Measurements from ENCODE around the gene IL20RA.
A peak's percentile ranks its signal among the peaks of the same experiment; 100 is the strongest.
"Not testable (repeated sequence)": the region's sequence is repeated elsewhere in the genome, so short reads cannot be mapped to it uniquely, and the experiment has no call there.

Gene IL20RA

GRCh38 chr6:136969930-136970329 lies 74.8 kb downstream of the IL20RA start:
- no peak for DNase-seq (ENCODE audit: low read depth)

GRCh38 chr6:136969433-136969832 lies 75.3 kb downstream of the IL20RA start:
- no peak for DNase-seq (ENCODE audit: low read depth)

GRCh38 chr6:136968837-136969236 lies 75.9 kb downstream of the IL20RA start:
- no peak for DNase-seq (ENCODE audit: low read depth)

GRCh38 chr6:136967876-136968752 lies 76.7 kb downstream of the IL20RA start:
- DNase-seq (ENCODE audit: low read depth): peak; percentile 43

GRCh38 chr6:136964398-136964797 lies 80.4 kb downstream of the IL20RA start:
- no peak for DNase-seq (ENCODE audit: low read depth)

GRCh38 chr6:136963259-136963658 lies 81.5 kb downstream of the IL20RA start:
- DNase-seq (ENCODE audit: low read depth): no peak

GRCh38 chr6:136962661-136963060 lies 82.1 kb downstream of the IL20RA start:
- no peak for DNase-seq (ENCODE audit: low read depth)

GRCh38 chr6:136961848-136962247 lies 82.9 kb downstream of the IL20RA start:
- DNase-seq (ENCODE audit: low read depth): no peak

GRCh38 chr6:136960781-136961180 lies 84.0 kb downstream of the IL20RA start:
- DNase-seq (ENCODE audit: low read depth): no peak

- DNase-seq (ENCODE audit: low read depth): not testable (repeated sequence)
Observed at GRCh38 chr6:136959935-136960334, 84.8 kb downstream of the IL20RA start.

- no peak for DNase-seq (ENCODE audit: low read depth)
Observed at GRCh38 chr6:136959471-136959891, 85.3 kb downstream of the IL20RA start.

GRCh38 chr6:136958168-136958567 lies 86.6 kb downstream of the IL20RA start:
- no peak for DNase-seq (ENCODE audit: low read depth)

- DNase-seq (ENCODE audit: low read depth): no peak
Observed at GRCh38 chr6:136956590-136957544, 87.9 kb downstream of the IL20RA start.

- DNase-seq (ENCODE audit: low read depth): no peak
Observed at GRCh38 chr6:136955123-136955522, 89.6 kb downstream of the IL20RA start.

GRCh38 chr6:136952714-136953260 lies 92.0 kb downstream of the IL20RA start:
- DNase-seq (ENCODE audit: low read depth): no peak

- DNase-seq (ENCODE audit: low read depth): no peak
Observed at GRCh38 chr6:136950436-136951126, 94.2 kb downstream of the IL20RA start.

All from stimulated activated CD8-positive, alpha-beta memory T cell treated with anti-CD3 and anti-CD28 coated beads, Interleukin-4, amount 100 ng/mL, for 24 hours (primary cell).